GM23248 (cell line): ENCODE results near the gene SLC16A2.

Experiments
- EZH2 ChIP-seq: fragments of 200-600 bp; sonication (generic); IDR thresholded peaks from 2 replicates; pipeline ENCODE4 v1.6.1; 2018; ENCODE audit warnings: antibody characterized with exemption, mild to moderate bottlenecking; ENCODE audit not compliant: insufficient read depth, poor library complexity, severe bottlenecking
- EZH2phosphoT487 ChIP-seq: fragments of 200-600 bp; sonication (generic); IDR thresholded peaks from 2 replicates; pipeline ENCODE4 v1.6.1; 2018; ENCODE audit warnings: antibody characterized with exemption, moderate library complexity, mild to moderate bottlenecking, low read depth; ENCODE audit not compliant: insufficient read depth

DNA sequence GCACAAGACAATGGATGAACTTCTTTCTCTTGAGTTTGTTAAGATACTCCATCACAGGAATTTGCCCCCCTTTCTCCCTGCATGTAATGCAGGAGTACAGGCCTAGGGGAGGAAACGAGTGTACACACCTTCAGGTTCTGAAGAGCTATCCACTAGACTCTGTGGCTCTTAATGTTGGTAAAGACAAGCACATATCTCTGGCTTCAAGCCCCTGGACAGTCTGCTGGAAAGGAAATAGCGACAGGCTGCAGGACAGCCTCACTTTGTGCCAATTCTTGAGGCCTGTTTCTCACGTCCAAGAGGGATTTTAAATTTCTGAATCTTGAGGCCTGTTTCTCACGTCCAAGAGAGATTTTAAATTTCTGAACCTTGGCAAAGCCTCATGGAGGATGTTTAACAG, 106.1 kb downstream of the SLC16A2 start:
- no peak for TF ChIP-seq EZH2
- no peak for TF ChIP-seq EZH2phosphoT487
